Stimulated activated CD4-positive, alpha-beta T cell treated with anti-CD3 and anti-CD28 coated beads, Interleukin-2, amount 100 ng/mL, for 48 hours (primary cell): ENCODE measurements around the gene LIN28A.
"Not testable (repeated sequence)": the region's sequence is repeated elsewhere in the genome, so short reads cannot be mapped to it uniquely, and the experiment has no call there.

ENCODE experiments used
- DNase-seq, 2 donors: peaks; one replicate each; pipeline ENCODE4 v3.0.0-alpha.2; 2020

LIN28A gene

GRCh38 chr1:26410706-26411623 lies at the start of gene LIN28A:
Gene LIN28A, plus strand, starts transcription at chr1:26410817. Its CDS starts 75 bp downstream, at chr1:26410892.
- no peak for DNase-seq

- DNase-seq, result no peak
Observed at GRCh38 chr1:26361605-26362122, 49.0 kb upstream of the LIN28A start.

GRCh38 chr1:26362331-26362730 lies 48.3 kb upstream of the LIN28A start:
- no peak for DNase-seq

- peak; percentile 83 to 89 for DNase-seq
Observed at GRCh38 chr1:26363549-26364448, 46.8 kb upstream of the LIN28A start.

- DNase-seq, result no peak
Observed at GRCh38 chr1:26364956-26365355, 45.7 kb upstream of the LIN28A start.

GRCh38 chr1:26367441-26367840 lies 43.2 kb upstream of the LIN28A start:
- no peak for DNase-seq

GRCh38 chr1:26368006-26368405 lies 42.6 kb upstream of the LIN28A start:
- DNase-seq, result no peak

GRCh38 chr1:26368486-26368885 lies 42.1 kb upstream of the LIN28A start:
- DNase-seq, result no peak

- no peak for DNase-seq
Observed at GRCh38 chr1:26370591-26371382, 39.8 kb upstream of the LIN28A start.

GRCh38 chr1:26372039-26372438 lies 38.6 kb upstream of the LIN28A start:
- no peak for DNase-seq

- DNase-seq, result not testable (repeated sequence)
Observed at GRCh38 chr1:26372611-26373010, 38.0 kb upstream of the LIN28A start, which contains the start of gene ZNF683. Gene ZNF683, minus strand, starts transcription at chr1:26372750. Its CDS starts 4,179 bp downstream, at chr1:26368571.

- no peak for DNase-seq
Observed at GRCh38 chr1:26373281-26373680, 37.3 kb upstream of the LIN28A start.

- no peak for DNase-seq
Observed at GRCh38 chr1:26373789-26374188, 36.8 kb upstream of the LIN28A start.

- not testable (repeated sequence) for DNase-seq
Observed at GRCh38 chr1:26374361-26374760, 36.3 kb upstream of the LIN28A start.

- no peak for DNase-seq
Observed at GRCh38 chr1:26375081-26375480, 35.5 kb upstream of the LIN28A start.

- no peak for DNase-seq
Observed at GRCh38 chr1:26376050-26376449, 34.6 kb upstream of the LIN28A start.

GRCh38 chr1:26378088-26378878 lies 32.3 kb upstream of the LIN28A start:
- peak; percentile 36 to 60 for DNase-seq

- DNase-seq, result no peak
Observed at GRCh38 chr1:26378879-26379251, 31.8 kb upstream of the LIN28A start.

- DNase-seq, result no peak
Observed at GRCh38 chr1:26384076-26384475, 26.5 kb upstream of the LIN28A start.

- not testable (repeated sequence) for DNase-seq
Observed at GRCh38 chr1:26385063-26385462, 25.6 kb upstream of the LIN28A start.

- DNase-seq, result no peak
Observed at GRCh38 chr1:26387447-26387846, 23.2 kb upstream of the LIN28A start.
